Naive thymus-derived CD8-positive, alpha-beta T cell (primary cell): ENCODE results near the gene CILP2. TPM values are rescaled to one million over a fixed set of nuclear protein-coding genes. Genes with fewer than 3 reads are reported as not detected.

Source experiments
- ATAC-seq, 2 donors: fragments of 150-1000 bp; cut with Tn5 transposase in 1 of 2; sonication (Bioruptor Pico), chemical (Tn5 transposase) in 1 of 2; 1 replicate in 1 of 2; 2 replicates in 1 of 2; pipeline ENCODE4 v1.10.0; 2021; ENCODE audit warnings: mild to moderate bottlenecking in 2 of 2, moderate library complexity in 2 of 2
- POLR2A ChIA-PET: fragments of 350-600 bp; sonication (Branson Sonifier 250); formaldehyde crosslinking; loops from one replicate; lab custom pipeline; 2021; ENCODE audit warnings: antibody characterized with exemption; lab: Charles Lee
- DNase-seq, 10 donors: peaks; one replicate each; pipeline versions ENCODE4 v3.0.0 to v3.0.0-alpha.2; 2020 to 2022
- H3K27ac Mint-ChIP-seq, 10 donors: one replicate each; pipeline ENCODE4 v1.8.0; 2020 to 2022; ENCODE audit warnings: mild to moderate bottlenecking in 10 of 10, mixed read lengths in 10 of 10, moderate library complexity in 4 of 10, inconsistent platforms in 1 of 10
- H3K27me3 Mint-ChIP-seq, 5 donors: one replicate each; pipeline ENCODE4 v1.8.0; 2021 to 2022; ENCODE audit warnings: mixed read lengths in 5 of 5
- H3K36me3 Mint-ChIP-seq, 3 donors: one replicate each; pipeline ENCODE4 v1.8.0; 2020 to 2022; ENCODE audit warnings: mixed read lengths in 3 of 3, mild to moderate bottlenecking in 2 of 3, inconsistent platforms in 1 of 3
- H3K4me1 Mint-ChIP-seq, 4 donors: one replicate each; pipeline ENCODE4 v1.8.0; 2021 to 2022; ENCODE audit warnings: mixed read lengths in 4 of 4
- H3K4me3 Mint-ChIP-seq, 10 donors: one replicate each; pipeline ENCODE4 v1.8.0; 2020 to 2022; ENCODE audit warnings: mild to moderate bottlenecking in 10 of 10, mixed read lengths in 10 of 10, moderate library complexity in 6 of 10, inconsistent platforms in 1 of 10
- H3K9me3 Mint-ChIP-seq, 9 donors: one replicate each; pipeline ENCODE4 v1.8.0; 2020 to 2022; ENCODE audit warnings: mixed read lengths in 9 of 9, mild to moderate bottlenecking in 3 of 9, inconsistent platforms in 1 of 9, moderate library complexity in 1 of 9
- polyA plus RNA-seq, 3 donors: library from polyadenylated mRNA; unstranded; fragments of 300-500 nt; fragmentation: Illumina TruSeq; gene quantifications; one replicate each; pipeline ENCODE4 v1.2.3, GENCODE V29; 2021
- total RNA-seq, 8 experiments: library from RNA in 2 of 8; stranded (reverse) in 2 of 8; gene quantifications; one replicate each; pipeline ENCODE4 v1.2.3 and lab custom pipeline; 2021 to 2026

CILP2 gene
- total and polyA plus RNA-seq, 5 experiments from 2014 or later: 0.31 to 0.64 (median 0.48) TPM; not detected in 1

DNA sequence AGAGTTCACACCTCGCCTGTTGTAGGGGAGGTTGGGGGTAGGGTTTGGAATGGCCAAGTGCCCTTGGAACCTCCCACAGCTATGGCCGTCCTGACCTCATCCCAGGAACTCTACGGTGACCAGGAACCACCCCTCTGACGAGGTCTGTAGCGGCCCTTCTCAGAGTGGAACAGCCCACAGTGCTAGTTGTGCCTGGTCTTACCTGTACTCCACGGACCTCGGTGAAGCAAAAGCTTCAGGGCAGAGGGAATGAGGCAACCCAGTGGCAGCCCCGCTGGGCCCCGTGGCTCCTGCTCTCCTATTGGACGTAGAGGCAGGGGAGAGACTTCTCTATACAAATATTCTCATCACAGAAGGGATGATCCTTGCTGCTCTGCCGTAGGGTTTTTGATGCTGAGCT, 29.8 kb upstream of the CILP2 start:
- ATAC-seq: no peak
- no peaks in the 10 kb centered on the region for H3K9me3 Mint-ChIP-seq
- no peak for DNase-seq
- no peak overlapping the region for H3K27ac Mint-ChIP-seq
- no peaks in the 10 kb centered on the region for H3K27me3 Mint-ChIP-seq
- peaks cover 0 to 3% (median 1%) of the 10 kb centered on the region in 4 donors for H3K4me1 Mint-ChIP-seq
- peaks cover 0 to 45% (median 6%) of the 10 kb centered on the region in 3 donors for H3K36me3 Mint-ChIP-seq
- POLR2A ChIA-PET: no interaction called here
- H3K4me3 Mint-ChIP-seq: no peak overlapping the region

DNA sequence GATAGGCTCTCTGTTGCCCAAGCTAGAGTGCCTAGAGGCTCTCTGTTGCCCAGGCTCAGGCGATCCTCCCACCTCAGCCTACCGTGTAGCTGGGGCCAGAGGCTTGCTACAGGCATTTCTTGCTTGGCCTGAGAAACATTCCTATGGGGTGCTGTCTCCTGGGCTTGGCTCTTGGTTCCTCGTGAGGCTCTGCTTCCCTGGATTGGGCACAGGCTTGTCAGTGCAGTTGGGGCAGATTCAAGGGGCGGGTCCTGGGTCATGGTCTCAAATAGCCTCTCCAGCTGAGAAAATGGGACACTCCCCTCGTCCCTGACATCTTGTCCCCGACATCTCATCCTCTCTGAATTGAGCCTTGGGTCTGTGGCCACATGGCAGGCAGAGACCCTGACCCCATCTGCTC, 27.6 kb upstream of the CILP2 start:
- POLR2A ChIA-PET: interaction anchor here (0.7 kb wide), 1 partner anchor 266 kb away, joined by 7 read pairs; no protein-coding TSS in a partner anchor

DNA sequence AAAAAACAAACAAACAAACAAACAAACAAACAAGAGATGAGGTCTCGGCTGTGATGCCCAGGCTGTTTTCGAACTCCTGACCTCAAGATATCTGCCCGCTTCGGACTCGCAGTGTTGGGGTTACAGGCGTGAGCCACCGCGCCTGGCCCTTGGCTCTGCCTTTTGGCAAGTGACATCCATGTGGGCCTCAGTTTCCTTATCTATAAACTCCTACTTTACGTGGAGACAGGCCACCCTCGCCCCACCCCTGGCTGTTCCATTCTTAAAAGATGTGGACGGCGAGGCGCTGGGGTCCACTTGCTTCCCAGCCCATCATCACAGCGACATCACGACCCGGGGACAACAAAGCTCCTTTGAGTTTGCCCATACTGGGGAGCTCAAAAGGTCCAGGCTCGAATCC, 24.4 kb upstream of the CILP2 start:
- Mint-ChIP-seq H3K27me3 (no peaks in the 10 kb centered on the region), H3K36me3 (peaks cover 0 to 4% (median 0%) of the 10 kb centered on the region in 3 donors), H3K9me3 (no peaks in the 10 kb centered on the region), H3K4me3 (peak overlapping the region in 6 of 10 donors; percentile 15 to 77 (median 42)), H3K27ac (no peak overlapping the region), H3K4me1 (peaks cover 0 to 33% (median 13%) of the 10 kb centered on the region in 4 donors)
- DNase-seq (no peak), ATAC-seq (no peak)
- POLR2A ChIA-PET: interaction anchor here (0.6 to 3.4 kb wide), 5 partner anchors 9 to 192 kb away, joined by 3 to 7 read pairs (median 5); no protein-coding TSS in a partner anchor

More for the DNA sequence above, 27.6 kb upstream of the CILP2 start:
- Mint-ChIP-seq H3K4me1 (peaks cover 0 to 4% (median 0%) of the 10 kb centered on the region in 4 donors), H3K36me3 (peaks cover 0 to 23% (median 3%) of the 10 kb centered on the region in 3 donors), H3K27me3 (no peaks in the 10 kb centered on the region), H3K27ac (peak overlapping the region in 7 of 10 donors; percentile 22 to 54 (median 41)), H3K9me3 (no peaks in the 10 kb centered on the region), H3K4me3 (no peak overlapping the region)
- no peak for DNase-seq
- no peak for ATAC-seq

DNA sequence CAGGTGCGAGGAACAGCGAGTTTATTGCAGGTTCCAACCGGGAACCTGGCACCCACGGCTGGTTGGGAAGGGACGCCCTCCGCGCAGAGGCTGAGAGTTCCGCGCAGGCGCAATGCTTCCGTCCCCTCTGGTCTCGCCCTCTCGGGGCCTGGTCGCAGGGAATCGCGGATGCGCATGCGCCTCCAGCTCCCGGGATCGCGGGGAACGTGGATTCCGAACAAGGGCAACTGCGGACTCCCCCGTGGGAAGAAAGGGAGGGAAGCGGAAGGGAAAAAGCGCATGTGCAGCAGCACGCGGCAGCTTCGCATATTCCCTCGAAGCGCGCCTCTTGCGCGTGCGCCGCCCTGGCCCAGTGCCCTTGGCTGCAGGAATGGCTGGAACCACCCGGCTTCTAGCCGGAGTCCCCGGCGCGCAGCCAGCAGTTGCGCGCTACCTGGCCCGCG, 23.8 kb upstream of the CILP2 start:
- no peaks in the 10 kb centered on the region for H3K9me3 Mint-ChIP-seq
- peak in 2 of 10 donors; percentile 40 to 69 for DNase-seq
- POLR2A ChIA-PET: interaction anchor here (0.6 to 3.4 kb wide), 6 partner anchors 9 to 193 kb away, joined by 3 to 7 read pairs (median 4); no protein-coding TSS in a partner anchor
- no peak for ATAC-seq
- peak overlapping the region in 4 of 10 donors; percentile 15 to 75 (median 30) for H3K27ac Mint-ChIP-seq
- peaks cover under 1 to 35% (median 16%) of the 10 kb centered on the region in 4 donors for H3K4me1 Mint-ChIP-seq
- H3K36me3 Mint-ChIP-seq: peaks cover 0 to 6% (median 0%) of the 10 kb centered on the region in 3 donors
- peak overlapping the region in 9 of 10 donors; percentile 33 to 79 (median 59) for H3K4me3 Mint-ChIP-seq
- no peaks in the 10 kb centered on the region for H3K27me3 Mint-ChIP-seq

DNA sequence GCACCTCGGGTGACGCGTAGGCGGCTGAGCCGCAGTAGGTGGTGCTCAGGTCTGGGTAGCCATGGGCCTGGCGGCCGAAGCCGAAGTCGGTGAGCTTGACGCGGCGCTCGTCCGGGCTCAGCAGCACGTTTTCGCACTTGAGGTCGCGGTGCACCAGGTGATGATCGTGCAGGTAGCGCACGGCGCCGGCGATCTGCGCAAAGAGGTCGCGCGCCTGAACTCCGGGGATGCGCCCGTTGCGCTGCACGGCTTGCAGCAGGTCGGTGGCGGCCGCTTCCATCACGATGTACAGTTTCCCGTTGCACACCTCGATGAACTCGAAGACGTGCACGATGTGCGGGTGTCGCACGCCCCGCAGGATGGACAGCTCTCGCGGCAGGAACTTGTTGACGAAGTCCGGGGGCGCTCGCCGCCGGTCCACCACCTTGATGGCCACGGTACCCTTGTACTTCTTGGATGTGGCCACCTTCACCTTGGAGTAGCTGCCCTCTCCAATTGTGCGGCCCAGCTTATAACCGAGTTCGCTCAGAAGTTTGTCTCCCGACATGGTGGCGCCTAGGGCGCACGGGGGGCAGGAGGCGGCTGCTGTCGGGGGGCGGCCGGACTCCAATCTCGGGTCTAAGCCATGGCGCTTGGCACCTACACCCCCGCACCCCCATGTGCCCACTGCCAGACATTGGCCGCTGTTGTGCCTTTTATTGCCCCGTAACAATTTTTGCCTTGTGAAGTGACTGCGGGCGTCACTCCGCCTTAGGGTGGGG, 23.0 kb upstream of the CILP2 start, which contains the start of gene TSSK6:
TSSK6 (minus strand) TSS at position 668 of the 761 bp plus-strand sequence; CDS start at position 547, 121 bp downstream.
- Mint-ChIP-seq H3K4me1 (peaks cover 4 to 44% (median 22%) of the 10 kb centered on the region in 4 donors), H3K27me3 (no peaks in the 10 kb centered on the region), H3K4me3 (peak within 1 kb of the TSS; percentile 91 to 98 (median 96)), H3K36me3 (peaks cover 0 to 15% (median 0%) of the 10 kb centered on the region in 3 donors), H3K9me3 (no peaks in the 10 kb centered on the region), H3K27ac (peak within 1 kb of the TSS; percentile 91 to 98 (median 97))
- DNase-seq: no peak
- POLR2A ChIA-PET: interaction anchor here (0.7 to 3.4 kb wide), 21 partner anchors 10 to 596 kb away, joined by 3 to 18 read pairs (median 4); partner anchors contain the start of genes BORCS8, COPE, DDX49 and GATAD2A
- no peak for ATAC-seq

DNA sequence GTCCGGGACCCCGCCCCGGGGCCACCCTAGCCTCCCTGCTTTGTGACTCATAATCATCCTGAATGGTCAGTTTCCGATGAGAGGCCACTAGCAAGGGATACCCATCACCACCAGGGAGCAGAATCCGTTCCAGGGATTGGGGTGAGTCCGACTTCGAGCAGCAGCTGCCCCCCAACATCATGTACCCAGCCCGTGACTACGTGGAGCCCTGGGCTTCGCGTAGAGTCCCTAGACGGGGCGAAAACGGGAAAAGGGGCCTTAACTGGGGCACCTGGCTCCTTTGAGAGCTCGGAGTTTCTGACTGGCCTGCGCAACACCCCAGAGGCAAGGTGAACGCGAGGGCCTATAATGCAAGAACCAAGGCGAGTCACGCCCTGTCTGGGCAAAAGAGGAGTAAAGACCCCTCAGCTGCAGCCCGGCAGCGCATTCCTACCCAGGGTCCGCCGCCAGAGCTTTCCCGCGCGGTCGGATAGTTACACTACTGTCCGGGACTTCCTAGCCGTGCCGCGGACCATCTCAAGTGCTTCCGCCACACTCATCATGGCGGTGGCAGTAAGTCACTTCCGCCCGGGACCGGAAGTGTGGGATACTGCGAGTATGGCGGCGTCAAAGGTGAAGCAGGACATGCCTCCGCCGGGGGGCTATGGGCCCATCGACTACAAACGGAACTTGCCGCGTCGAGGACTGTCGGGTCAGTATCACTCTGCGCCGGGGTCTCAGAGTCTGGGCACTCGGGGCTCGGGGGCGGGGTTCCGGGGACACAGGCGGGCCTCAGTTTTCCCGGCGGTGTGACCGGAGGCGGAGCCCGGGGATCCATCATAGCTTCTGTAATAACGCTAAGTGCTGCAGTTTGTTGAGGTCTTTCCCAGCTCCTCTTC, 22.2 kb upstream of the CILP2 start, which contains the start of gene NDUFA13:
NDUFA13 (plus strand) TSS at position 584 of the 878 bp plus-strand sequence; CDS start at position 598, 14 bp downstream.
- Mint-ChIP-seq H3K36me3 (peaks cover 0 to 21% (median 3%) of the 10 kb centered on the region in 3 donors), H3K4me1 (peaks cover 10 to 51% (median 29%) of the 10 kb centered on the region in 4 donors)
- POLR2A ChIA-PET: interaction anchor here (0.5 to 3.4 kb wide), 26 partner anchors 10 to 596 kb away, joined by 3 to 18 read pairs (median 4); partner anchors contain the start of genes BORCS8, COPE, DDX49 and GATAD2A

DNA sequence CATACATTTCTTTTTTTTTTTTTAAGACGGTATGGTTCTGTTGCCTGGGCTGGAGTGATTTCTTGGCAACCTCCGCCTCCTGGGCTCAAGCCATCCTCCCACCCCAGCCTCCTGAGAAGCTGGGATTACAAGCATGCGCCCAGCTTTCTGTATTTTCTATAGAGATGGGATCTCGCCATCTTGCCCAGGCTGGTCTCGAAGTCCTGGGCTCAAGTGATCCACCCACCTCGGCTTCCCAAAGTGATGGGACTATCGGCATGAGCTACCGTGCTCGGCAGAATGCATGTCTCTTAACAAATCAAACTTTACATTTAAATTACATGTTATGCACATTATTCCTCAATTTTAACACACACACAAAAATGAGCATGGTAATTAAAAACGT, 20.8 kb upstream of the CILP2 start:
- ATAC-seq (no peak), DNase-seq (no peak)
- peak overlapping the region; percentile 47 to 98 (median 96) for H3K4me3 Mint-ChIP-seq
- H3K27me3 Mint-ChIP-seq: no peaks in the 10 kb centered on the region
- peak overlapping the region in 5 of 10 donors; percentile 40 to 97 (median 56) for H3K27ac Mint-ChIP-seq
- H3K4me1 Mint-ChIP-seq: peaks cover 12 to 56% (median 32%) of the 10 kb centered on the region in 4 donors
- peaks cover 0 to 24% (median 6%) of the 10 kb centered on the region in 3 donors for H3K36me3 Mint-ChIP-seq
- no peaks in the 10 kb centered on the region for H3K9me3 Mint-ChIP-seq
- POLR2A ChIA-PET: interaction anchor here (1.7 to 1.9 kb wide), 2 partner anchors 14 to 112 kb away, joined by 8 to 11 read pairs; partner anchors contain the start of gene GATAD2A

More for the DNA sequence above, 22.2 kb upstream of the CILP2 start, which contains the start of gene NDUFA13:
- Mint-ChIP-seq H3K9me3 (no peaks in the 10 kb centered on the region), H3K4me3 (peak within 1 kb of the TSS; percentile 91 to 98 (median 96)), H3K27ac (peak within 1 kb of the TSS; percentile 91 to 98 (median 97)), H3K27me3 (no peaks in the 10 kb centered on the region)
- ATAC-seq (peak; percentile 86 to 90), DNase-seq (peak; percentile 84 to 99 (median 93))

DNA sequence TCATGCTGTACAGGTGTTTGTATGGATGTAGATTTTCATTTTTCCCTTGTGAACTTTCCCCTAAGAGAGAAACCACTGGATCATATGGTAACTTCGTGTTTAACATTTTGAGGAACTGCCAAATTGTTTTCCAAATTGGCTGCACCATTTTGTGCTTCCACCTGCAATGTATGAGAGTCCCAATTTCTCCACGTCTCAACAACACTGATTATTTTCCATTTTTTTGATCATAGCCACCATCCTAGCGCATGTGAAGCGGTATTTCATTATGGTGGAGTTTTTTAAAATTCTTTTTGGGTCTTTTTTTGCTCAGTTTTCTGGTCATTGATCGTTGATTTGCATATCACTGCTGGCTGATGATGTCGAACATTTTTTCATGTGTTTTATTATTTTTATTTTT, 17.1 kb upstream of the CILP2 start:
- Mint-ChIP-seq H3K36me3 (peaks cover 0 to 44% (median 6%) of the 10 kb centered on the region in 3 donors), H3K4me1 (peaks cover 12 to 68% (median 38%) of the 10 kb centered on the region in 4 donors)
- POLR2A ChIA-PET: no interaction called here

DNA sequence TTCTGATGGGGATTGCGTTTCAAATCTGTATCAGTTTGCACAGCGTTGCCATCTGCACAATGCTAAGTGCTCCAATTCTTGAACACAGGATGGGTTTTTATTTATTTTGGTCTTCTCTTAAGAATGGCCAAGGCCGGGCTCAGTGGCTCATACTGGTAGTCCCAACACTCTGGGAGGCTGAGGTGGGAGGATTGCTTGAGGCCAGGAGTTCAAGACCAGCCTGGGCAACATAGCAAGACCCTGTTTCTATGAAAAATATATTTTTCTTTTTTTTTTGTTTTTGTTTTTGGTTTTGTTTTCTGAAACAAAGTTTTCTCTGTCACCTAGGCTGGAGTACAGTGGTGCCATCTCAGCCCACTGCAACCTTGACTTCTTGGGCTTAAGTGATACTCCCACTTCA, 14.9 kb upstream of the CILP2 start:
- Mint-ChIP-seq H3K9me3 (no peaks in the 10 kb centered on the region), H3K27ac (peak overlapping the region in 1 of 10 donors; percentile 28), H3K4me1 (peaks cover 12 to 53% (median 28%) of the 10 kb centered on the region in 4 donors), H3K36me3 (peaks cover 0 to 57% (median 6%) of the 10 kb centered on the region in 3 donors), H3K4me3 (peak overlapping the region in 1 of 10 donors; percentile 11), H3K27me3 (no peaks in the 10 kb centered on the region)
- no peak for ATAC-seq
- no peak for DNase-seq
- POLR2A ChIA-PET: no interaction called here

More for the DNA sequence above, 17.1 kb upstream of the CILP2 start:
- no peak for ATAC-seq
- no peaks in the 10 kb centered on the region for H3K27me3 Mint-ChIP-seq
- no peaks in the 10 kb centered on the region for H3K9me3 Mint-ChIP-seq
- no peak for DNase-seq
- no peak overlapping the region for H3K27ac Mint-ChIP-seq
- H3K4me3 Mint-ChIP-seq: no peak overlapping the region

DNA sequence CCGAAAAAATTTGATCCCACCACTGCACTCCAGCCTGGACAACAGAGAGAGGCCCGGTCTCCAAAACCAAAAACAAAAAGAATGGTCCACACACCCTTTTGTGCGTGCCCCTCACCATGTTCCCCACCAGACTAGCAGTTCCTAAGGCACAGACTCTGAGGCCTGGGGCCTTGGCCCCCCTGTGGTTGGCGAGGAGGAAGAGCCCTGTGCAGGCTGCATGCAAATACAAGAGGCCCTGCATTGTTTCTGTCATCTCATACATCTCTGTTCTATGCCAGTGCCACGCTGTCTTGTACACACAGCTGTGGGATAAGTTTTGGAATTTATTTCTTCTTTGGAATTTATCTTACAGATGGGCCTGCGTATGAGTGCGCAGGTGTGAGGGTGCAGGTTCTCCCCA, 14.0 kb upstream of the CILP2 start:
- H3K9me3 Mint-ChIP-seq: no peaks in the 10 kb centered on the region
- peaks cover 12 to 49% (median 25%) of the 10 kb centered on the region in 4 donors for H3K4me1 Mint-ChIP-seq
- no peaks in the 10 kb centered on the region for H3K27me3 Mint-ChIP-seq
- no peak overlapping the region for H3K4me3 Mint-ChIP-seq
- POLR2A ChIA-PET: no interaction called here
- ATAC-seq (no peak), DNase-seq (no peak)
- H3K36me3 Mint-ChIP-seq: peaks cover 0 to 58% (median 6%) of the 10 kb centered on the region in 3 donors
- no peak overlapping the region for H3K27ac Mint-ChIP-seq

DNA sequence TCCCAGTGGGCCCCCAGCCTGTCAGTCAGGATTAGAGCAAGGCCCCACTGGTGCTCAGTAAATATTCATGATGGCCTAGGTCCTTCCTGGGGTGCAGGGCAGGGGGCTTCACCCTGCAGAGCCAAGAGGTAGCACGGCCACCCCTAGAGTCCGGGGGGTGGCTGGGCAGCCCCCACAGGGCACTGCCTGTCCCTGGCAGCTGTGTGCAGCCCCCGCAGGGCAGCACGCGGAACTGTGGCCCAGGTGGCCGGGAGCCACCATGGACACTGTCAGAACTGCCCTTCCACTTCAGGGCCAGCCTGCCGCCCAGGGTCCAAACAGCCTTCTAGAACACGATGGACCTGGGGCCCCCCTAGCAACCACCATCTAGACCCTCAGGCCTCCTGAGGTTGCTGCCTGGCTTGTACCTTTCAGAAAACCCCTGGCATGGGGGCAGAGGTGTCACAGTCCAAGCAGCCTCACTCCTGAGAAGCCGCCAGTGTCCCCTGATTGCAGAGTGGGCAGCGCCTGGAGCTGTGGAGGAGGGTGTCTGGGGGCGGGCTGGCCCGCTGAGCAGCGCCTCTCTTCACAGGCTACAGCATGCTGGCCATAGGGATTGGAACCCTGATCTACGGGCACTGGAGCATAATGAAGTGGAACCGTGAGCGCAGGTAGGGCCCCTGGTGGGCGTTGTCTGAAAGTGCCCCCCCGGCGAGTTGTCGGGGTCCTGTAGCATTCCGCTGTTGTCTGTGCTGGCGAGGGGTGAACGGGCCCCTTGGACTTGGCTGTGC, 12.3 kb upstream of the CILP2 start:
- Mint-ChIP-seq H3K4me1 (peaks cover 2 to 33% (median 11%) of the 10 kb centered on the region in 4 donors), H3K36me3 (peaks cover 0 to 45% (median 3%) of the 10 kb centered on the region in 3 donors), H3K9me3 (no peaks in the 10 kb centered on the region), H3K27ac (peak overlapping the region in 2 of 10 donors; percentile 47 to 77), H3K4me3 (no peak overlapping the region), H3K27me3 (no peaks in the 10 kb centered on the region)
- POLR2A ChIA-PET: interaction anchor here (1.4 kb wide), 1 partner anchor 11 kb away, joined by 4 read pairs; the partner anchor contains the start of gene TSSK6
- DNase-seq (no peak), ATAC-seq (no peak)
